ENCODE results near the gene LIN9.

Gene LIN9

GRCh38 chr1:226320930-226321329 is 12.0 kb upstream of the LIN9 start:
- no peak for DNase-seq

GRCh38 chr1:226318471-226318870 is 9.5 kb upstream of the LIN9 start:
- no peak for DNase-seq

GRCh38 chr1:226314055-226314454 is 5.1 kb upstream of the LIN9 start:
- no peak for DNase-seq

- DNase-seq: no peak
Observed at GRCh38 chr1:226312065-226312464, 3.1 kb upstream of the LIN9 start.

- no peak for DNase-seq
Observed at GRCh38 chr1:226311376-226311775, 2.4 kb upstream of the LIN9 start.

- DNase-seq: no peak
Observed at GRCh38 chr1:226310637-226311195, 1.8 kb upstream of the LIN9 start.

- no peak for DNase-seq
Observed at GRCh38 chr1:226310245-226310540, 1.2 kb upstream of the LIN9 start.

GRCh38 chr1:226309398-226310244 is 657 bp upstream of the LIN9 start:
- peak; percentile 64 for DNase-seq

GRCh38 chr1:226308166-226308722 is 720 bp downstream of the LIN9 start:
- peak; percentile 44 for DNase-seq

GRCh38 chr1:226306425-226306824 is 2.5 kb downstream of the LIN9 start:
- DNase-seq: no peak

GRCh38 chr1:226305184-226305583 is 3.8 kb downstream of the LIN9 start:
- no peak for DNase-seq

GRCh38 chr1:226304291-226304955 is 4.5 kb downstream of the LIN9 start:
- no peak for DNase-seq

- no peak for DNase-seq
Observed at GRCh38 chr1:226302731-226303130, 6.2 kb downstream of the LIN9 start.

GRCh38 chr1:226296911-226297310 is 12.1 kb downstream of the LIN9 start:
- no peak for DNase-seq

- no peak for DNase-seq
Observed at GRCh38 chr1:226293553-226293920, 15.4 kb downstream of the LIN9 start.

- no peak for DNase-seq
Observed at GRCh38 chr1:226292874-226293552, 16.0 kb downstream of the LIN9 start.

GRCh38 chr1:226287587-226287986 is 21.4 kb downstream of the LIN9 start:
- no peak for DNase-seq

GRCh38 chr1:226281058-226281457 is 27.9 kb downstream of the LIN9 start:
- DNase-seq: no peak

GRCh38 chr1:226279498-226279897 is 29.5 kb downstream of the LIN9 start:
- DNase-seq: no peak

- DNase-seq: no peak
Observed at GRCh38 chr1:226277897-226278296, 31.1 kb downstream of the LIN9 start.

GRCh38 chr1:226276987-226277386 is 32.0 kb downstream of the LIN9 start:
- no peak for DNase-seq

- DNase-seq: no peak
Observed at GRCh38 chr1:226276077-226276682, 32.8 kb downstream of the LIN9 start.

- DNase-seq: no peak
Observed at GRCh38 chr1:226274138-226274537, 34.8 kb downstream of the LIN9 start.

All from NCI-H1092 treated with DMSO at 0.1 percent for 48 hours (cell line).